Measurements from ENCODE around the gene LAIR1.
"Not testable (repeated sequence)": the region's sequence is repeated elsewhere in the genome, so short reads cannot be mapped to it uniquely, and the experiment has no call there.

GRCh38 chr19:54322295-54322694 is 42.4 kb downstream of the LAIR1 start:
- TF ChIP-seq CTCF (IDR thresholded peaks at IDR 0.05; ENCODE audit: poor library complexity); EZH2 (IDR thresholded peaks at IDR 0.05; ENCODE audit: borderline replicate concordance): not testable (repeated sequence)

All from hepatocyte (in vitro differentiated cells).